GM21367 (cell line): ENCODE data around the gene SCP2.

ENCODE experiments used
- ATAC-seq: cut with Tn5 transposase; IDR thresholded peaks from one replicate; pipeline ENCODE4 v1.9.1; 2021; ENCODE audit not compliant: unreplicated experiment

The SCP2 gene

DNA sequence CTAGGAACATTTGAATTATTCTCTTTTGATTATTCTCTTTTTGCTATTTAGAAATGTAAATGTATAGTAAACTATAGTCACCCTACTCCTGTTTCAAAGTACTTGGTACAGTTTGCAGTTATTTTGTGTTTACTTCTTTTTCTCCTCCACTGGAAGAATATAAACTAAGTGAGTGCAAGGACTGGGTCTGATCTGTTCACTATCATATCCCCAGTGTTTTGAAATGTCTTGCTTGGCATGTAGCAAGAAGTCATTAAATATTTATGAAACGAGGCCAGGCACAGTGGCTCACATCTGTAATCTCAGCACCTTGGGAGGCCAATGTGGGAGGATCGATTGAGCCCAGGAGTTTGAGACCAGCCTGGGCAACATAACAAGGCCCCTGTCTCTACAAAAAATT is 99.2 kb downstream of the SCP2 start:
- no peak for ATAC-seq

- ATAC-seq: no peak
These were observed 104.7 kb downstream of the SCP2 start for GRCh38 chr1:53031732-53032131.

GRCh38 chr1:53037159-53037558 is 110.1 kb downstream of the SCP2 start:
- ATAC-seq: no peak

DNA sequence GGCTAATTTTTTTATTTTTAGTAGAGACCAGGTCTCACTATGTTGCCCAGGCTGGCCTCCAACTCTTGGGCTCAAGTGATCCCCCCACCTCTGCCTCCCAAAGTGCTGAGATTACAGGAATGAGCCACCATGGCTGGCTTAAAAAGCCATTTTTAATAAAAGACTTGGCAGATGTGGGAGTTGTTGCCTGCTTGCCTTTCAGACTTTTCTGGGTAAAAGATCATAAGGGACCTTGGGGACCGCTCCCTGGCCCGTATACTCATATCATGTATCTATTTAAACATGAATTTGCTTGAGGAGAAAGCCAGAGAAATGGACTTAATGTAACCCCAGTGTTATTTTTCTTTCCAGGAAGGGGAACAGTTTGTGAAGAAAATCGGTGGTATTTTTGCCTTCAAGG is 111.5 kb downstream of the SCP2 start:
- no peak for ATAC-seq

DNA sequence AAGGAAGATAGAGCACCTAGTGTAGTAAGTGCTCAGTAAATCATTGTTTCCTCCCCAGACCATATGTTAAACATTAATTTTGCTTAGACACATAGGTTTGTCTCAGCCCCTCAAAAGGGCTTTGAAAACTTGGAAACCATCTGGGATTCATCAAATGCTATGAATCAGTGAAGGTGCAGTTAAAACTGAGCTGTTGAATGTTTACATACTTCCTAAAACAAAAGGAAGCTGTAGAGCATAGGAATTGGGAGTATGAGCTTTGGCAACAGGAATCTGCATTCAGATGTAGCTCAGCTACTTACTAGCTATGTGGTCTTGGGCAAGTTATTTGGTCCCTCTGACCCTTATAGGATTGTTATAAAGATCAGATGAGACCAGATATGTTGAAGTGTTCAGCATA is 116.2 kb downstream of the SCP2 start:
- no peak for ATAC-seq

DNA sequence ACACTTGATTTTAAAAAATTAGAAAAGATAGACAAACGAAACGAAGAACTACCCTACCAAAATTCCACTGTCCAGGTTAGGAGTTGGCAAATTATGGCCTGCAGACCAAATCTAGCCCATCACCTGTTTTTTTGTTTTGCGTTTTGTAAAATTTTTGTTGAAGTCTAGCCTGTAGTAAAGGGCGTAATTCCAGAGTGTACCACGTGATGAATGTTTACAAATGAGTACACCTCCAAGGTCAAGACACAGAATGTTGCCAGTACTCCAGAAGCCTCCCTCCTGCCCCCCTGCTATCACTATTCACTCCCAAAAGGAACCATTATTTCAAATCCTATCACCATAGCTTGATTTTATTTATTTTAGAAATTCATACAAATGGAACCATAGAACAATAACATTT is 117.8 kb downstream of the SCP2 start:
- no peak for ATAC-seq

DNA sequence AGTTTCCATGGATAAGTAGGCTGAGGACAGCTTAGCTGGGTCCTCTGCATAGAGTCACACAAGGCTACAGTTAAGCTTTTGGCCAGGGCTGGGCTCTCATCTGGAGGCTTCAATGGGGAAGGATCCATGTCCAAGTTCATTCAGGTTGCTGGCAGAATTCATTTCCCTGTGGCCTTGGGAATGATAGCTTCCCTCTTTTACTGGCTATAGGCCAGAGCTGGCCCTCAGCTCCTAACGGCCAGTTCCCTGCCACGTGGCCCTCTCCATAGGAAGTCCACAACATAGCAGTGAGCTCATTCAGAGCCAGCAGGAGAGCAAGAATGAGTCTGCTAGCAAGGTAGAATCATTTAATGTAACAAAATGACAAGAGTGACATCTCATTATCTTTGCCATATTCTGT is 119.9 kb downstream of the SCP2 start:
- ATAC-seq: no peak

DNA sequence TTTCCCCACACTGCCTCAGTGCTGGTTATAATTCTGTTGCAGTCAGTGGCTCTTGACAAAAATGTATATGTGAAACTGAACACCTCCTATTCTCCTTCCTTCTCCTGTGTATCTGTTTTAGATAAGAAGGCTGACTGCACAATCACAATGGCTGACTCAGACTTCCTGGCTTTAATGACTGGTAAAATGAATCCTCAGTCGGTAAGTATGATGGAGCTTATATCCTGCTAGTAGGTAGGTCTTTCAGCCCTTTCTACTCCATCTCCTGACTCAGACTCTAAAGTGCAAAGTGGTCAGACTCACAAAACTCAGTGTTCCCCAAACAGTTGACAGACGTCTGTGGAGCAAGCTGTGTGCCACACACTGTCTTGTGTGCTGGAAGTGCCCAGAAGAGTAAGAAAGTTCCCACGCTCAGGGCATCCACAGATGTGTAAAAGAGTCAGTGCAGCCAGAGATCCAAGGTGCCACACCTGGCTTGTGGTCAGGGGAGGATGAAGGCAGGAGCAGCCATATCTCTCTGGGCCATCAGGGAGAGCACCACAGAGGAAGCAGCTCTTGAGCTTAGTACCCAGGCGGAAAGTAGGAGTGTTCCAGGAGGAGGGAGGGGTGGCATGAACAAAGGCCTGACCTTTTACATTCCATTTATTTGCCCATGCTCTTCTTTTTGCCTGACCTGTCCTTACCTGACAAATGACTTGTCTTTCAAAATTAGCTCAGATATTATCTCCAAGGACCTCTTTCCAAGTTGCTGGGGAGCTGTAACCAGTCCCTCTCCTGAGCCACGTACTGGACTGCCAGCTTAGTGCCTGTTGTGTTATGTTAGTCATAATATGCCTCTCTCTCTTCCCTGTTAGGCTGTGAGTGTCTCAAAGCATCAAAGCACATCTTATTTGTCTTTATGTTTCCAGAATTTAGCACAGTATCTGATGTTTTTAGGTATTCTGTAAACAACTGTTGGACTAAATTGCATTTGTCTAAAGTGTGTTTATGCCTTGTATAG is 121.0 kb downstream of the SCP2 start:
- no peak for ATAC-seq

- ATAC-seq: no peak
These were observed 122.0 kb downstream of the SCP2 start for GRCh38 chr1:53048960-53049573.

GRCh38 chr1:53049574-53049967 is 122.5 kb downstream of the SCP2 start:
- no peak for ATAC-seq

GRCh38 chr1:53050310-53050709 is 123.2 kb downstream of the SCP2 start:
- ATAC-seq: no peak

GRCh38 chr1:53051676-53052075 is 124.6 kb downstream of the SCP2 start:
- no peak for ATAC-seq

GRCh38 chr1:53057127-53057526 is 130.1 kb downstream of the SCP2 start:
- ATAC-seq: no peak

DNA sequence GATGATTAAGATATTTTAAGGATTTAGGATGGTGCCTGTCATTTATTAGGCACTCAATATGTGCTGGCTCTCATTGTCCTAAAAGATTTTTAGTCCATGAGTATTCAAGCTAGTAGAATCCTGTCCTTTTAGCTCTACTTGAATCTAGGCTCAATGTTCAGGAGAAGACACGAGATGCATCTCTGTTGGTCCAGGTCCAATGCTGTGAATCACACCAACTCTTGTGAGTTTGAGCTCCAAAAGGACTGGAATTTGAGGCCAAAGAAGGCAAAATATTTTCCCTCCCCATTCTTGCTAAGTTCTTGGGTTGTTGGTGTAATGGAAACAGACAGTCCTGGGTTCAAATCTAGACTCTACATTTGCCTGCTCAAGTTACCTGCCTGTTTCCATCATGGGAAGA is 133.5 kb downstream of the SCP2 start:
- no peak for ATAC-seq

DNA sequence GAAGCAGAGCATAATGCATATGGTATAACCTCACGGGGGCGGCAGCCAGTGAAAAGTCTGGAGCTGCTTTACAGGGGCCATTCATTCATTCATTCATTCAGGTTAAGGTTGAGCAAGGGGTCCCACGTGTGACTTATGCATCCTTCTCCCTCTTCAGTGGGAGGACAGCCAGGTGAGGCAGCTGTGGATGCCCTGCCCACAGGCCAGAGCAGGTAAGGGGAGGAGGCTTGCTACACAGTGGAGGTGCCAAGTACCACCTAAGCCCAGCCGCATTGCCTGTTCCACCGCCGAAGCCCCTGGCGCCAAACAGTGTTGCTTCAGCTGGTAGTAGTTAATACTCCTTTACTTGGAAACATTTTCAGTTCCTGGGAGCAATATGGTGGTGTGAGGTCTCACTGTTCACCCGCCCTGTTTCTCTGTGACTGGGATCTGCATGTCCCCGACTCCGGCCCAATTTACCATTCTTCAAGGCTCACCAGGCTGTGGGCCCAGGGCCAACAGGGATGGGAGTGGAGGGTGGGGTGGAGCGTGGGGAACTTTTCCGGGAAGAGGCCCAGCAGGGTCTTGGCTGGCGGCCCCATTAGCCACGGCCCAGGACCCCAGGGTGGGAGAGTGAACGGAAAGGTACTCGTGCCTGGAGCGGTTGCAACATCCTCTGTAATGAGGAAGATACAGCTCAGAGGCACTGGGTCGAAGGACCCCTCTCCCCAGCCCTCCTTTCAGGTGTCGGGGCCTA is 134.2 kb downstream of the SCP2 start:
- no peak for ATAC-seq

GRCh38 chr1:53061859-53062707 is 135.0 kb downstream of the SCP2 start, which contains the start of gene PODN:
Gene PODN (plus strand): TSS chr1:53062213. CDS start chr1:53069856, 7,643 bp downstream.
- no peak for ATAC-seq

- ATAC-seq: no peak
These were observed 135.9 kb downstream of the SCP2 start for GRCh38 chr1:53062708-53063591.

GRCh38 chr1:53063744-53064515 is 136.9 kb downstream of the SCP2 start:
- no peak for ATAC-seq

DNA sequence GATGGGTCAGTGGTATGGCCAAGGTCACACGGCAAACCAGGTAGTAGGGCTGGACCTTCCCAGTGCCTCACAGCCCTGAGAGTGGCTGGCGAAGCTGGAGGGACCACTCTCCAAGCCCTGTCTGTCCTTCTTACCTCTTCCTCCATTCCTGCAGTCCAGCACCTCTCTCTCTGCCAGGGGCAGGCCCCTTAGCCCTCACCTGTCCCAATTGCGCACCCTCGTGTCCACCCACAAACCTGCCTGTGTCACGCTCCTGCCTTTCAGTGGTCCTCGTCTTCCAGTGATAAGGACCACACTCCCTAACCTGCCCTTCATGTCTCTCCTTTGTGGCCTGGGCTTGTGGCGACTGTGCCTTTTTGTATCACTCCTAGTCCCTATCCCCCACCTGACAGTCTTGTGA is 138.3 kb downstream of the SCP2 start:
- ATAC-seq: no peak
